ENCODE results near the gene NHSL1. TPM values are rescaled to one million over a fixed set of nuclear protein-coding genes. Genes with fewer than 3 reads are reported as not detected.

Gene NHSL1
- total and polyA plus RNA-seq, 8 donors, result 37.8 to 90.2 (median 76.8) TPM

- Histone ChIP-seq H3K4me3 (no peak overlapping the region), H3K27ac (no peak overlapping the region), H3K27me3 (no peaks in the 10 kb centered on the region), H3K36me3 (peaks cover 0 to 6% of the 10 kb centered on the region in 2 donors), H3K9me3 (no peaks in the 10 kb centered on the region), H3K4me1 (peaks cover 0 to 6% of the 10 kb centered on the region in 2 donors)
- ATAC-seq (no peak), DNase-seq (no peak)
- no peak for TF ChIP-seq CTCF (IDR thresholded peaks at IDR 0.05)
- intact Hi-C loops (cut with DNase I), result no loop called here
These were observed 6.4 kb downstream of the NHSL1 start for GRCh38 chr6:138492871-138493270.

- H3K27me3 ChIP-seq, result no peaks in the 10 kb centered on the region
- no peak for ATAC-seq
- no peaks in the 10 kb centered on the region for H3K9me3 ChIP-seq
- intact Hi-C loops (cut with DNase I), result no loop called here
- no peak for DNase-seq
- H3K36me3 ChIP-seq, result peaks cover 0 to 6% of the 10 kb centered on the region in 2 donors
- no peak for TF ChIP-seq CTCF (IDR thresholded peaks at IDR 0.05)
- no peak overlapping the region for H3K4me3 ChIP-seq
- no peak overlapping the region for H3K27ac ChIP-seq
- peaks cover 0 to 6% of the 10 kb centered on the region in 2 donors for H3K4me1 ChIP-seq
These were observed 7.2 kb downstream of the NHSL1 start for GRCh38 chr6:138492113-138492512.

- no peak for TF ChIP-seq CTCF (IDR thresholded peaks at IDR 0.05)
- peaks cover 0 to 6% of the 10 kb centered on the region in 2 donors for H3K4me1 ChIP-seq
- no peaks in the 10 kb centered on the region for H3K27me3 ChIP-seq
- DNase-seq, result peak in 2 of 4 donors; percentile 15 to 28
- H3K4me3 ChIP-seq, result no peak overlapping the region
- intact Hi-C loops (cut with DNase I), result no loop called here
- no peak for ATAC-seq
- H3K36me3 ChIP-seq, result peaks cover 0 to 6% of the 10 kb centered on the region in 2 donors
- no peaks in the 10 kb centered on the region for H3K9me3 ChIP-seq
- no peak overlapping the region for H3K27ac ChIP-seq
These were observed 8.3 kb downstream of the NHSL1 start for GRCh38 chr6:138491017-138491416.

GRCh38 chr6:138489846-138490245, 9.4 kb downstream of the NHSL1 start:
- Histone ChIP-seq H3K27ac (no peak overlapping the region), H3K36me3 (no peaks in the 10 kb centered on the region), H3K27me3 (no peaks in the 10 kb centered on the region), H3K9me3 (no peaks in the 10 kb centered on the region), H3K4me1 (peaks cover 0 to 8% of the 10 kb centered on the region in 2 donors), H3K4me3 (no peak overlapping the region)
- no peak for TF ChIP-seq CTCF (IDR thresholded peaks at IDR 0.05)
- intact Hi-C loops (cut with DNase I), result no loop called here
- DNase-seq (no peak), ATAC-seq (no peak)

GRCh38 chr6:138487102-138487604, 12.1 kb downstream of the NHSL1 start:
- Histone ChIP-seq H3K9me3 (no peaks in the 10 kb centered on the region), H3K27ac (no peak overlapping the region), H3K36me3 (no peaks in the 10 kb centered on the region), H3K4me1 (peaks cover 0 to 2% of the 10 kb centered on the region in 2 donors), H3K27me3 (no peaks in the 10 kb centered on the region), H3K4me3 (no peak overlapping the region)
- no peak for TF ChIP-seq CTCF (IDR thresholded peaks at IDR 0.05)
- DNase-seq, result no peak
- intact Hi-C loops (cut with DNase I), result no loop called here
- no peak for ATAC-seq
